ENCODE results near the gene CSNK1A1.

CSNK1A1 gene

GRCh38 chr5:149594206-149594895 lies 43.1 kb upstream of the CSNK1A1 start:
- no peak for TF ChIP-seq CTCF (IDR thresholded peaks at IDR 0.05; ENCODE audit: low read depth, low read length)
- no peak for DNase-seq (ENCODE audit: extremely low read depth, low read depth)

- no peak for TF ChIP-seq CTCF (IDR thresholded peaks at IDR 0.05; ENCODE audit: low read depth, low read length)
Measured at GRCh38 chr5:149593370-149593769, 42.1 kb upstream of the CSNK1A1 start.

GRCh38 chr5:149588936-149589335 lies 37.7 kb upstream of the CSNK1A1 start:
- DNase-seq (ENCODE audit: extremely low read depth, low read depth): no peak
- TF ChIP-seq CTCF (IDR thresholded peaks at IDR 0.05; ENCODE audit: low read depth, low read length): no peak

More at GRCh38 chr5:149593370-149593769, 42.1 kb upstream of the CSNK1A1 start:
- no peak for DNase-seq (ENCODE audit: extremely low read depth, low read depth)

- TF ChIP-seq CTCF (IDR thresholded peaks at IDR 0.05; ENCODE audit: low read depth, low read length): no peak
- no peak for DNase-seq (ENCODE audit: extremely low read depth, low read depth)
Measured at GRCh38 chr5:149586708-149587318, 35.6 kb upstream of the CSNK1A1 start.

- no peak for DNase-seq (ENCODE audit: extremely low read depth, low read depth)
- TF ChIP-seq CTCF (IDR thresholded peaks at IDR 0.05; ENCODE audit: low read depth, low read length): no peak
Measured at GRCh38 chr5:149585910-149586309, 34.7 kb upstream of the CSNK1A1 start.

GRCh38 chr5:149584121-149584520 lies 32.9 kb upstream of the CSNK1A1 start:
- DNase-seq (ENCODE audit: extremely low read depth, low read depth): no peak
- TF ChIP-seq CTCF (IDR thresholded peaks at IDR 0.05; ENCODE audit: low read depth, low read length): no peak

GRCh38 chr5:149583394-149583793 lies 32.2 kb upstream of the CSNK1A1 start:
- DNase-seq (ENCODE audit: extremely low read depth, low read depth): no peak
- no peak for TF ChIP-seq CTCF (IDR thresholded peaks at IDR 0.05; ENCODE audit: low read depth, low read length)
